GM21360 (cell line): ENCODE measurements around the gene ADIRF.
"Not testable (repeated sequence)": the region's sequence is repeated elsewhere in the genome, so short reads cannot be mapped to it uniquely, and the experiment has no call there.

Experiments
- ATAC-seq: cut with Tn5 transposase; IDR thresholded peaks from one replicate; pipeline ENCODE4 v1.9.1; 2021; ENCODE audit warnings: mild to moderate bottlenecking, moderate library complexity; ENCODE audit not compliant: unreplicated experiment

The ADIRF gene

GRCh38 chr10:86976362-86977056 lies 8.2 kb downstream of the ADIRF start:
- ATAC-seq: no peak

- not testable (repeated sequence) for ATAC-seq
These were observed 10.2 kb downstream of the ADIRF start for GRCh38 chr10:86978457-86978856.

- ATAC-seq: no peak
These were observed 11.1 kb downstream of the ADIRF start for GRCh38 chr10:86979296-86979818.

GRCh38 chr10:86979977-86980448 lies 11.7 kb downstream of the ADIRF start:
- ATAC-seq: no peak

GRCh38 chr10:86981020-86981419 lies 12.7 kb downstream of the ADIRF start:
- ATAC-seq: not testable (repeated sequence)

- no peak for ATAC-seq
These were observed 13.4 kb downstream of the ADIRF start for GRCh38 chr10:86981716-86982115.

GRCh38 chr10:86984498-86984897 lies 16.2 kb downstream of the ADIRF start:
- ATAC-seq: not testable (repeated sequence)

- no peak for ATAC-seq
These were observed 20.2 kb downstream of the ADIRF start for GRCh38 chr10:86988520-86988919.

- not testable (repeated sequence) for ATAC-seq
These were observed 23.1 kb downstream of the ADIRF start for GRCh38 chr10:86991362-86991761.

GRCh38 chr10:86992456-86992855 lies 24.2 kb downstream of the ADIRF start:
- no peak for ATAC-seq

GRCh38 chr10:86992929-86993328 lies 24.6 kb downstream of the ADIRF start:
- no peak for ATAC-seq

- not testable (repeated sequence) for ATAC-seq
These were observed 31.6 kb downstream of the ADIRF start for GRCh38 chr10:86999802-87000403.

- ATAC-seq: no peak
These were observed 32.2 kb downstream of the ADIRF start for GRCh38 chr10:87000491-87000890.

GRCh38 chr10:87007124-87007523 lies 38.8 kb downstream of the ADIRF start:
- not testable (repeated sequence) for ATAC-seq

- ATAC-seq: not testable (repeated sequence)
These were observed 39.4 kb downstream of the ADIRF start for GRCh38 chr10:87007674-87008073.

- not testable (repeated sequence) for ATAC-seq
These were observed 40.0 kb downstream of the ADIRF start for GRCh38 chr10:87008303-87008702.

GRCh38 chr10:87009134-87009696 lies 40.9 kb downstream of the ADIRF start:
- ATAC-seq: not testable (repeated sequence)

GRCh38 chr10:87013528-87013927 lies 45.2 kb downstream of the ADIRF start:
- not testable (repeated sequence) for ATAC-seq

- ATAC-seq: not testable (repeated sequence)
These were observed 46.9 kb downstream of the ADIRF start for GRCh38 chr10:87014986-87015716.

GRCh38 chr10:87018127-87018526 lies 49.8 kb downstream of the ADIRF start:
- ATAC-seq: not testable (repeated sequence)

- not testable (repeated sequence) for ATAC-seq
These were observed 50.8 kb downstream of the ADIRF start for GRCh38 chr10:87019066-87019465.
